Measurements from ENCODE around the gene AADAC. TPM values are rescaled to one million over a fixed set of nuclear protein-coding genes. Genes with fewer than 3 reads are reported as not detected.

Gene AADAC
- total and polyA plus RNA-seq, 2 of the 13 experiments (the other 11 are each of a cell fraction or from before 2014, with no cell fraction given) = 0.87 to 1.5 TPM

DNA sequence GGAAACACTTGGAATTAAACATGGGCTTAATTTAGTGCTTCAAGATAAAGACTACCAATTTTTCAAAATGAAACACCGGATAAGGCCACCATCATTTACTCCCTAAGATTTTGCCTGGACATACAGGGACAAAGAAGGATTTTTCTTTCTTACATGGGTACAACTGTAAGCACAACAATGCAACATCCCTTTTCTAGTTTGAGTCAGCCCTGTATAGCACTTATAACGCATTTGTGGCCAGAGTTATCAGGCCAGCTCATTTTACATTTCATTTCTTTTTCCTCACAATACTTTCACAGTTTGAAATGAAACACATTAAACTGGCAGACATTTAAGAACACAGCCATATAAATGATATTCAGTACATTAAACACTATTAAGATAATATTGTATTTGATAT lies 49.7 kb downstream of the AADAC start:
- H3K9me3 ChIP-seq (ENCODE audit: low read length) = no peaks in the 10 kb centered on the region
- FAIRE-seq (no peak), DNase-seq (ENCODE audit: low spot score) (no peak), ATAC-seq (no peak)
- H3K36me3 ChIP-seq (replicated peaks in 1 of 2; ENCODE audit: control insufficient read depth in 1 of 2, insufficient read depth in 2 of 2, low read length in 2 of 2) = no peaks in the 10 kb centered on the region
- in situ Hi-C loops (cut with HindIII; ENCODE audit: extremely low pct_ligation_motif_present, low pct_unique_long_range_greater_than_20kb) (no loop called here), intact Hi-C loops (cut with micrococcal nuclease; ENCODE audit: unreplicated experiment) (no loop called here)
- no peak for TF ChIP-seq ZNF768 (CRISPR knock-in tag; IDR thresholded peaks at IDR 0.05)
- no peak for TF ChIP-seq FOSL2 (CRISPR knock-in tag; IDR thresholded peaks at IDR 0.05)
- TF ChIP-seq NFE2L1 (CRISPR knock-in tag; IDR thresholded peaks at IDR 0.05; ENCODE audit: borderline replicate concordance) = no peak
- TF ChIP-seq IRF9 (CRISPR knock-in tag; IDR thresholded peaks at IDR 0.05; ENCODE audit: borderline replicate concordance) = no peak
- TF ChIP-seq, protein P1, sequence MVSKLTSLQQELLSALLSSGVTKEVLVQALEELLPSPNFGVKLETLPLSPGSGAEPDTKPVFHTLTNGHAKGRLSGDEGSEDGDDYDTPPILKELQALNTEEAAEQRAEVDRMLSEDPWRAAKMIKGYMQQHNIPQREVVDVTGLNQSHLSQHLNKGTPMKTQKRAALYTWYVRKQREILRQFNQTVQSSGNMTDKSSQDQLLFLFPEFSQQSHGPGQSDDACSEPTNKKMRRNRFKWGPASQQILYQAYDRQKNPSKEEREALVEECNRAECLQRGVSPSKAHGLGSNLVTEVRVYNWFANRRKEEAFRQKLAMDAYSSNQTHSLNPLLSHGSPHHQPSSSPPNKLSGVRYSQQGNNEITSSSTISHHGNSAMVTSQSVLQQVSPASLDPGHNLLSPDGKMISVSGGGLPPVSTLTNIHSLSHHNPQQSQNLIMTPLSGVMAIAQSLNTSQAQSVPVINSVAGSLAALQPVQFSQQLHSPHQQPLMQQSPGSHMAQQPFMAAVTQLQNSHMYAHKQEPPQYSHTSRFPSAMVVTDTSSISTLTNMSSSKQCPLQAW (CRISPR knock-in tag; IDR thresholded peaks at IDR 0.05) = no peak
- H3K27me3 ChIP-seq (ENCODE audit: control insufficient read depth in 1 of 2, insufficient read depth in 2 of 2, low read length in 2 of 2) = no peaks in the 10 kb centered on the region
- no peaks in the 10 kb centered on the region for H4K20me1 ChIP-seq (ENCODE audit: insufficient read depth, low read length)
- H3K9ac ChIP-seq (ENCODE audit: insufficient read depth, low read depth, low read length) = no peak overlapping the region
- H3K4me3 ChIP-seq (replicated peaks in 1 of 3; ENCODE audit: insufficient read depth in 1 of 3, low read depth in 2 of 3, low read length in 3 of 3) = no peak overlapping the region
- H3K4me1 ChIP-seq (ENCODE audit: insufficient read depth, low read length) = no peaks in the 10 kb centered on the region
- no peak overlapping the region for H2AFZ ChIP-seq (ENCODE audit: low read length)
- no TSS peak for BruUV-seq (replicated peaks)
- no peak overlapping the region for H3K27ac ChIP-seq (ENCODE audit: extremely low read length, insufficient read depth, low read length)
- CTCF ChIA-PET (ENCODE audit: low intra/inter-chr PET ratio, low total read pairs) = no interaction called here
- 10% methylated on average over 2 of the region's 2 CpGs for WGBS (ENCODE audit: low lambda C conversion rate)
- POLR2A ChIA-PET = no interaction called here
- H3K4me2 ChIP-seq (ENCODE audit: low read depth, low read length) = no peak overlapping the region
- H3K79me2 ChIP-seq (ENCODE audit: insufficient read depth, low read length) = no peaks in the 10 kb centered on the region

- H2AFZ ChIP-seq (ENCODE audit: low read length) = no peak overlapping the region
- no peak for ATAC-seq
- DNase-seq (ENCODE audit: low spot score) = no peak
Observed at GRCh38 chr3:151864423-151865101, 50.6 kb downstream of the AADAC start.

More at GRCh38 chr3:151864423-151865101, 50.6 kb downstream of the AADAC start:
- no peaks in the 10 kb centered on the region for H3K79me2 ChIP-seq (ENCODE audit: insufficient read depth, low read length)
- H3K27me3 ChIP-seq (ENCODE audit: control insufficient read depth in 1 of 2, insufficient read depth in 2 of 2, low read length in 2 of 2) = no peaks in the 10 kb centered on the region
- no peaks in the 10 kb centered on the region for H3K9me3 ChIP-seq (ENCODE audit: low read length)
- in situ Hi-C loops (cut with HindIII; ENCODE audit: extremely low pct_ligation_motif_present, low pct_unique_long_range_greater_than_20kb) (no loop called here), intact Hi-C loops (cut with micrococcal nuclease; ENCODE audit: unreplicated experiment) (no loop called here)
- no peak overlapping the region for H3K9ac ChIP-seq (ENCODE audit: insufficient read depth, low read depth, low read length)
- TF ChIP-seq SMARCE1 (IDR thresholded peaks at IDR 0.05; ENCODE audit: borderline replicate concordance) (no peak), ZNF138 (CRISPR knock-in tag; IDR thresholded peaks at IDR 0.05; ENCODE audit: low read depth) (no peak), ZC3H13 (CRISPR knock-in tag; IDR thresholded peaks at IDR 0.05) (no peak), HHEX (CRISPR knock-in tag; IDR thresholded peaks at IDR 0.05) (no peak), NFYB (CRISPR knock-in tag; IDR thresholded peaks at IDR 0.05) (no peak), ZNF766 (CRISPR knock-in tag; IDR thresholded peaks at IDR 0.05; ENCODE audit: borderline replicate concordance) (no peak), ARID3A (IDR thresholded peaks at IDR 0.05; ENCODE audit: low read depth, low read length) (no peak)
- no peak overlapping the region for H3K4me3 ChIP-seq (replicated peaks in 1 of 3; ENCODE audit: insufficient read depth in 1 of 3, low read depth in 2 of 3, low read length in 3 of 3)
- H3K4me1 ChIP-seq (ENCODE audit: insufficient read depth, low read length) = no peaks in the 10 kb centered on the region
- H3K4me2 ChIP-seq (ENCODE audit: low read depth, low read length) = no peak overlapping the region
- FAIRE-seq = no peak
- H3K27ac ChIP-seq (ENCODE audit: extremely low read length, insufficient read depth, low read length) = no peak overlapping the region
- ChIA-PET CTCF (ENCODE audit: low intra/inter-chr PET ratio, low total read pairs) (no interaction called here), POLR2A (no interaction called here)
- no peaks in the 10 kb centered on the region for H4K20me1 ChIP-seq (ENCODE audit: insufficient read depth, low read length)
- WGBS (ENCODE audit: low lambda C conversion rate) = 1% methylated on average over 4 of the region's 4 CpGs
- BruUV-seq (replicated peaks) = no TSS peak
- H3K36me3 ChIP-seq (replicated peaks in 1 of 2; ENCODE audit: control insufficient read depth in 1 of 2, insufficient read depth in 2 of 2, low read length in 2 of 2) = no peaks in the 10 kb centered on the region
